SIG-M5 treated with dmso at 0.1 percent for 504 hours (cell line): ENCODE measurements around the gene HSFX3.
A peak's percentile ranks its signal among the peaks of the same experiment; 100 is the strongest.
"Not testable (repeated sequence)": the region's sequence is repeated elsewhere in the genome, so short reads cannot be mapped to it uniquely, and the experiment has no call there.

Experiments
- DNase-seq: peaks from one replicate; lab custom pipeline; 2025; ENCODE audit not compliant: unreplicated experiment; lab: John Stamatoyannopoulos, UW

Gene HSFX3

DNA sequence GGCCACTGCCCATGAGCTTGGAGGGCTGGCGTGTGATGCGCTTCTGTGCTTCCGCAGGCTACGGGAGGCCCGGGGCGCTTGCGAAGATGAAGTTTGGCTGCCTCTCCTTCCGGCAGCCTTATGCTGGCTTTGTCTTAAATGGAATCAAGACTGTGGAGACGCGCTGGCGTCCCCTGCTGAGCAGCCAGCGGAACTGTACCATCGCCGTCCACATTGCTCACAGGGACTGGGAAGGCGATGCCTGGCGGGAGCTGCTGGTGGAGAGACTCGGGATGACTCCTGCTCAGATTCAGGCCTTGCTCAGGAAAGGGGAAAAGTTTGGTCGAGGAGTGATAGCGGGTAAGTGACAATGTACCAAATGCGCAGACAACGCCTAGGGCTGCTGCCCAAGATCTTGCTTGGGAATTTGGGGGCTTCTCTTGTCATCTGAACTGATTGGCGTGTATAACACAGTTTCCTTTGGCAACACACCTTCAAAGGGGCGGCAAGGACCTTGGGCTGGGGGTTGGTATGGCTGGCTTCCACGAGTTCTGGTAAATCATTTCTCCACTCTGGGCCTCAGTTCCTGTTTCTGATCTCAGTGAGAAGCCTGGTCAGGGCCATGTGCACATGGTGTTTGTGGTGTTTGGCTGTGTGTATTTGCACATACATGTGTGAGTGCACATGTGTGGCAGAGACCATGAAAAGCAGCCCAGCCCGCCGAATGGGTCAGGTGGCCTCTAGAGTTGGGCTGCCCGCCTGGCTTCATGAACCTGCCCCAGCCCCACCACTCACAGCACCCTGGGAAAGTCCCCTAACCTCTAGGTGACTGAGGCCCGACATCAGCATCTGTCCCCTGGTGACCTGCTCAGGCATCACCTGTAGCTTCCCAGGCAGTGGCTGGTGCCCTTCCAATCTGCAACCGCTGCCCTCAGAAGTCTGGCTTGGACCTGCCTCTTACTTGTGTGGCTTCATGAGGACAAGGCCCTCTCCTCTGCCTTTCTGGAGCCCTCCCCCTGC is 3.9 kb downstream of the HSFX3 start:
- not testable (repeated sequence) for DNase-seq

DNA sequence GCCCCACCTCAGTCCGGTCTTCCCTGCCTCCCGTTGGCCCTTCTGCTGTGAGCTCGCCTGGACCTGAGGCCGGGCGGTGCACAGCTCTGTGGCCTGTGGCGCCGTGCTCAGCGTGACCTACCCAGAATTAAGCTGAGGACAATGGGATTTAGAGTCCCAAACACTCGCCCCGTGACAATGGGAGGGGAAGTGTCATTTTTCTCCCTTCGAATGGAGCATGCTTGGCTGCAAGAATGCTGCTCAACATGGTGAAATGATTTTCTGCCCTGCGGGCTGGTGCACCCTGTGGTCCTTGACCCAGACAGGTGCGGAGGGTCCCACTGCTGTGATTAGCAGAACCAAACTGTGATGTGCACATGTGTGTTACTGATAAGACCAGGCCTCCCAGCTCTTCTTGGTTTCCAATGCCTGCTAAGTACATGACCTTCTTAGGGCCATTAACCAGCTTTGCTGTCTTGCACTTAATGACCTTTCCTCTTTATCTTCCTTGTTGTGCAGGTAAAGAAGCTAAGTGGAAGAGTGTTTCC is 8.1 kb downstream of the HSFX3 start:
- DNase-seq: no peak

DNA sequence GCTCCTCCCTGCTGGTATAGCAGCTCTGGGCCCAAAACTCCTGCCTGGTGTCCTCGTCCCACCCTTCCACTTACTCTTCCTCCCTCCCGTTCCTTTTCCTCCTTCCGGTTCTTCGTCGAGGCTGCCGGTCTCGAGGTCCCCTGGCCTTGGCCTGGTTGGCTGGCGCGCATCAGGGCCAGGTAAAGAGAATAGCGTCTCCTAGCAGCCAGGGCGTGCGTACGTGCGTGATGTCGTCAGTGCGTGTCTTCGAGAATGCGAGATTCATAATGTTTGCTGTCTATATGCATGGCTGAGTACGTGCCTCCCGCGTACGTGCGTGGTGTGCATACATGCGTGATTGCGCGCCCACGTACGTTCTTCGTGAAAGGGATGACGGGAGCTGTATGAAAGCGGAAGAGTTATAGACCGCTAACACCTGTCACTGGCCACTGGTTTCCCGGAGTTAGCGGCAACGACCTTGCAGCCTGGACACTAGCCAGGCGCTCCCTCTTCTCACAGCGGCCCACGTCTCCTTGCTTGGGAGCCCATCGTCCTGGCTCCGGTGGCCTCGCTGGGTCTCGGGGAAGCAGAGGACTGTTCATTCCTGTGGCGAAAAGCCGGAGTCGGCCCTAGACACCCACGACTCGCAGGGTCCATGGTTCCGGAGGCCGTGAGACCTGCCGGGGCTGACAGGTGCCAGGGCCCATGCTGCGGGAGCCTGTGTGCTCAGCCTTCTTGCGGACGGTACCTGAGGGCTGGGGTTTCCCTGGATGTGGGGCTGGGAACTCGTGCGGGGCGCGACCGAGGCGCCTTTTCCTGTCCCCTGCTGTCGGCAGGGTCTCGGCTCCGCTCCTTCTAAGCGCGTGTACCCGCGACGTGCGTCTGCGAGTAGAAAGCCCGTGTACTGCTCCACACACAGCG is 8.9 kb downstream of the HSFX3 start, which contains the start of gene EOLA1:
TSS of gene EOLA1 (plus strand) at position 392 of the 900 bp plus-strand sequence. CDS start 4,619 bp downstream, outside the sequence.
- DNase-seq: peak; percentile 96

DNA sequence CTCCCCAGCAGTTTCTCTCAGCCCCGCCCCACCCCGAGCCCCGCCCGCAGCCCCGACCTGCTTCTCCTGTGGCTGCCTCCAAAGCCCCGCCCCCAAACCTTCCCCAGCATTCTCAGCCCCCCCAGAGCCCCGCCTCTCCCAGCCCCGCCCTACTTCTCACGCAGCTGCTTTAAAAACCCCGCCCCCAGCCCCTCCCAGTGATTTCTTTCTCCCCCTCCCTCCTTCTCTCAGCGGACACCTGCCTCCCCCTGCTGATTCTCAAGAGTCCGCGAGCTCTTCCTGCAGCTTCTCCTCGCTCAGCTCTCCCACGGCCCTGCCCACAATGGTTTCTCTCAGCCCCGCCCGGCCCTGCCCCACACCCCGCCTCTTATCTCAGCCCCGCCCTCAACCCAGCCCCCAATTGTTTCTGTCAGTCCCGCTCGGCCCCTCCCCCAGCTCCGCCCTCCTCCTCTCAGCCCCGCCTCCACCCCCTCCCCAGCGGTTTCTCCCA is 9.5 kb downstream of the HSFX3 start:
- DNase-seq: peak; percentile 90

DNA sequence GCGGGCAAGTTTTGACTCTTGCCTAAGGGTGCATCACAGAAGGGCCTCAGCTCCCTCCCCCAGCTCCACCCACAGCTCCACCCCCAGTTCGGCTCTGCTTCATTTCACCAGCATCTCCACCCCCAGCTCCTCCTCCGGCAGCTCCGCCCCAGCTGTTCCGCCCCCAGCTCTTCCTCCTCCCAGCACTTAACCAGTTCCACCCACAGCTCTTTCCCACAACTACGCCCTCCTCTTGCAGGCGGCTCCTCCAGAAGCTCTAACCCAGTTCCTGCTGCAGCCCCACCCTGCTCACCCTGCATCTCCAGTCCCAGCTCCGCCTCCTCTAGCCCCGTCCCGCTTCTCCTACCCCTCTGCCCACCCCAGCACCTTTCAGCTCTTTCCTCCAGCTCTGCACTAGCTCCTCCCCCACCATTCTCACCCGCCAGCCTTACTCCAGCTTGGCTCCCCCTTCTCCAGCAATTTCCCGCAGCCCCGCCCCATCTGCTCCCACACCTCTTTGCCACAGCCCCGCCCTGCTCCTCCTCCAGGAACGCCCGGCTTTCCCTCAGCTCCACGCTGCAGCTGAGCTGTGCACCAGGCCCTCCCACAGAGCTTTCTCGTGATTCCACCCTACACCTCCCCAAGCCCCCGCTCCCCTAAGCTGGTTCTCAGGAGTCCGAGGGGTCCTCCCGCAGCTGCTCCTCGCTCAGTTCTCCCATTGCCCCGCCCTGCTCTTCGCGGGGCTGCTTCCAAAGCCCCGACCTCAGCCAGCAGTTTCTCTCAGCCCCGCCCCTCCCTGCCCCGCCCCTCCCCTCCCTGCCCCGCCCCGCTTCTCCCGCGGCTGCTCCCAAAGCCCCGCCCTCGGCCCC is 10.2 kb downstream of the HSFX3 start:
- DNase-seq: peak; percentile 95

DNA sequence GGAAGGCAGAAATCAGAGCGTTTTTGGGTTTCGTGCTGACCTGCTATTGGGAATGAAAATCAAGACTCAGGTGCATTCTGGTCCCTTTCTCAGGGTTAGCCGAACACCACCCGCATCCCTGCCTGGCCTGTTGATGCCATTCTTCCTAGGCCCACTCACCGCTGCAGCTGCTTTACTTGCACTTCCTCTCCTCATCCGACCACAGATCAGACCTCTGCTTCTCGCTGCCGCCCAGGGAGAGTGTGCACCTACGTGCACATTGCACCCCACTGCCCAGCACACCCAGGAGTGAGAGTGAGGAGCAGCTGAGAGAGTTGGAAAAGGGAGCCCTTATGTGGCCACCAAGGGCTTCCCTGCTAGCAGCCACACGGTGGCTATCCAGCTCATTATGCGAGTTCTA is 12.2 kb downstream of the HSFX3 start:
- not testable (repeated sequence) for DNase-seq

DNA sequence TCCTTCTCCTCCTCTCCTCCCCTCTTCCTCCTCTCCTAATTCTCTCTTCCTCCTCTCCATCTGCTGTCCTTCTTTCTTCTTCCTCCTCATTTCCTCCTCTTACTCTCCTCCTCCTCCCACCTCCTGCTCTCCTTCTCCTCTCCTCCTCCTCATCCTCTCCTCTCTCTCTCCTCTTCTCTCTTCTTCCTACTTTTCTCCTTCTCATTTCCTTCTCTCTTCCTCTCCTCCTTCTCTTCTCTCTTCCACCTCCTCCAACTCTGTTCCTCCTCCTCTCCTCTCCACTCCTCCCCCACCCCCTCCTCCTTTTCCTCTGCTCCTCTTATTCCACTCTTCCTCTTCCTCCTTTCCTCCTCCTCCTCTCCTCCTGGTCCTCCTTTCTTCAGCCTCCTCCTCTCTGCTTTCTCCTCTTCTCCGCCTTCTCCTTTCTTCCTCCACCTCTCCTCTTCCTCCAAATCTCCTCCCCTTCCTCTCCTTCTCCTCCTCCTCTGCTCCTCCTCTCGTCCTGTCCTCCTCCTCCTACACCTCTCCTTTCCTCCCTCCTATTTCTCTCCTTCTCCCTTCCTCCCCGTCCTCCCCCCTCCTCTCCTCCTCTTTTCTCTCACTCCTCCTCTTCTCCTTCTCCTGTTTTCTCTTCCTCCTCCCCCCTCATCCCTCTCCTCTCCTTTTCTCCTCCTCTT is 14.7 kb downstream of the HSFX3 start:
- DNase-seq: not testable (repeated sequence)

DNA sequence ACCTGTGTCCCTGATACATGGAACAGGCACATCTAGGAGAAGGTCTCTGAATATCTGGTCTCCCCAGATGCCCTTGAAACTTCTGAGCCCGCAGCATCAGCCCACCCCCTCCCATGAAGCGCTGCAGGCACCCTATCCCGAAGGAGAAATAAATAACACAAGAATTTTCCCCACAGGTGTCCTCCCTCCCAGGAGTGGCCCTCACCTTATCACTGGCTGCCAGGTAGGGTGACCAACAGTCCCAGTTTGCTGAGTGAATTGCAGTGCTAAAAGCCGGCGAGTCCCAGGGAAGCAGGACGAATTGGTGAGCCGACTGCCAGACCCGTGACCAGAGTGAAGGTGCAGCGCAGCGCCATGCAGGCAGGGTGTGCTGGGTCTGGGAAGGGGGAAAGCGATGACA is 15.7 kb downstream of the HSFX3 start:
- DNase-seq: not testable (repeated sequence)

DNA sequence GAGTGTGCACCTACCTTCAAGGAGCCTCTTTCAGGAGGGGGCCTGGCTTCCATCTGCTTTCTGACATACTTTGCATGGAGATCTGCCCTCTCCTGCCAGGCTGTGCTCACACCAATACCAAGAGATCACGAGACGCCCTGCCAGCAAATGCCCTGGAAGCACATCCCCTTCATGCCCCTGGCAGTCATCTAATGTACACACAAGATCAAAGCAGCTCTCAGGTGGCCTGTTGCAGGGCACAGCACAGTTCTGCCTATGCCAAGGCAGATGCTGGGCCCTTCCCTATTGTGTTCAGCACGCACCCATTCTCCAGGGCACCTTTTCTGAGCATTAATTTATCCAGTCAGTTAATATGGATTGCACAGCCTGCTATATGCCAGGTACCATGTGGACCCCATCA is 16.9 kb downstream of the HSFX3 start:
- not testable (repeated sequence) for DNase-seq

DNA sequence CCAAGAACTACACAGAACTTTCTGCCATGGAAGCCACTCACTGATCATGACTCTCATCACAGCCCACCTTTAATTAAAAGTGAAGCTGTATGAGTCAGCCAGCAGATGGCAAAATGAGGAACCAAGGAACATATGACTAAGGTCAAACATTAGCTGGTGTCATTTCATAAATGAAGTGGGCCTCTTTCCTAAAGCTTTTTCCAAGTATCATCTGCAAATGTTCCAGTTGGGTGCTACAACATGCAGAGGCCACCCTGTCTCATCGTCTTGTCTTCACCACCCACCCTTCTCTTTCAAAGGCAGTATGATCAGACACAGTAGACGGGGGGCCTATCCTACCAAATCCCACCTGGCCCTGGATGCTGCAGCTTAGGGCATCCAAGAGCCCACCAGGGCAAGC is 18.1 kb downstream of the HSFX3 start:
- DNase-seq: peak; percentile 26

DNA sequence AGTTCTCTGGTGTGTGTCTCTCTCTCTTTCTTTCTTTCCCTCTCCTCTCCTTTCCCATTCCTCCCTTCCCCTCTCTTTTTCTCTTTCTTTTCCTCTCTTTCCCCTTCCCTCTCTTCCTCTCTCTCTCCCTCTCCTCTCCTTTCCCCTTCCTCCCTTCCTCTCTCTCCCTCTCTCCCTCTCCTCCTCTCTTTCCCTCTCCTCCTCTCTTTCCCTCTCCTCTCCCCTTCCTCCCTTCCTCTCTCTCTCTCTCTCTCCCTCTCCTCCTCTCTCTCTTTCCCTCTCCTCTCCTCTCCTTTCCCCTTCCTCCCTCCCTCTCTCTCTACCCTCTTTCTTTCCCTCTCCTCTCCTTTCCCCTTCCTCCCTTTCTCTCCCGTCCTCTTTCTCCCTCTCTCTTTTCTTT is 21.3 kb downstream of the HSFX3 start:
- DNase-seq: no peak

DNA sequence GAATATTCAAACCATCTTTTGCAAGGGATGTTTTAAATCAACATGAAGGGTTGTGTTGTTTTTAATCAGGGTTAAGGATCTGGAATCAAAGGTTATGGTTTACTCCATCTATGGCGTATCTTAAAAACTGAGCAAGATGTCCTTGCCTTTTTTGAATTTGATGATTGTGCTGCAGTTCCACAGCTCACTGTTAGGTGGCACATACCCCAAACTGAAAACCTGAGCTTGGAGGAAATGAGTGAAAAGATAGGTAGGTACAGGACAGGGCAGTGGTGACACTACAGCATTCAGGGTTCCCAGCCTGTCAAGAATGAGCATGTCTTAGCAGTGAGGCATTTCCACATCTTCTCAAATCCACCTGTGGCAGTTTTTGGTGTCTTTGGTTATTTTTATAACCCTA is 22.0 kb downstream of the HSFX3 start:
- peak; percentile 34 for DNase-seq

DNA sequence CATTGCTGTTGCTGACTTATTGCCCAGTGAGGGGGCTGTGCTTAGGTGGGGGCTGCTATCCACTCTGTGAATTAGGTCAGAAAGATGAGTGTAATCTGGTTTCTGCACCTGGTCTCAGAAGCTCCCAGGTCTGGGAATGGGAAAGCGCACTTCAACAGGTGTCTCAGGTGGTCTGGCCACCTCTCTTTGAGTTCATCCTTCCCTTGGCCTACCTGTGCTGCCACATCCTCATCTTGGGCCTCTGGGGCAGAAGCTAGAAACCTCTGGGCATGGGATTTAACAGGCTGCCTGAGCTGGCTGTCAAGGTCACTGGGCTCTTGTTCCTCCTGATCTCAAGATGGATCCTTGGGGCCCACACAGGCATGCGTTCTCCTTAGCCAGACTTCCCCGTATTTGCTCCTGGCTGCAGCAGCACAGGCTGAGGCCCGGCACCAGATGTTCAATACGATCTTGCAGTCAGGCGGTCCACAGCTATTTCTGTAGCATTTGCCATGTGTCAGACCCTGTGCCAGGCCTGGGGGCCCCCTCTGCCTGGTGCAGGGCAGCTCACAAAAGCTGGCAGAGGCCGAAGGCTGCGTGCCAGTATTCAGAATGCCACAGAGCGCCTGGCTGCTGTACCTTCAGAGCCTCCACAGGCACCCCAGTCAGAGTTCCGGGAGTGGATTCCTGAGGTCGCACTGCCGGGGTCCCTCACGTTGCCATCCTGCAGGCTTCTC is 23.2 kb downstream of the HSFX3 start:
- DNase-seq: not testable (repeated sequence)

DNA sequence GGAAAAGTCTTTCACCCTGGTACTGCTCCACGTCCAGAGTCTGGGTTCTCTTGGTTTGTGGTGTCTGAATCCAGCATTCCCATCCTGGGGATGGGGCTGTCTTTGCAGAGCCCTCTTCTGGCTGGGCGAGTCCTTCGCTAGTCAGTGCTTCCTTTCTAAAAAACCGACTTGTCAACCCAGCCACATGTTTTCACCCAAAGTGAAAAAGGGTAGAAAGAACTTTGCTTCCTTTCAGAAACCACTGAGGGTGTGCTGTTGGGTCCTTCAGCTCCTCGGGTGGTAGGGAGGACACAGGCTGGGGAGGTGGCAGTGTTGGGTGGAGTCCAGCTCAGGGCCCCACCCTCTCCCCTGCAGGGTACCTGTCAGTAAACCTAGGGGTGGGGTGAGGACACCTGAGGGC is 23.8 kb downstream of the HSFX3 start:
- not testable (repeated sequence) for DNase-seq

DNA sequence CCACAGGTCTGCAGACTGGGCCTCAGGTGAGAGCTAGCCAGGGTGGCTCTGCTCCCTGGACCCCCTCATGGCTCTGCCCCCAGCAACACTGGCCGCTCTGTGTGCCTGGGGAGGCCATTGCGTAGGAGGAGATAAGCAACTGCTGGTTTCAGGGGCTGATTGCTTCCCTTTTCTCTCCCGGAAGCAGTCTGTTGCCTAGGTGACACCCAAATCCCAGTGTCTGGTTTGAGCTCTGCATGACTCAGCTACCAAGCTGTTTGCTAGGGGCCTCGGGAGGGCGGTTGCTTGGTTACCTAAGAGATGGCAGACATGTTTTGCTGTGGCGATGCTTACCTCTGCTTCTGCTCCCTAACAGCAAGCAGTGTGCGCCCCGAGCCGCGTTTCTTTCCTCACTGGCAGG is 24.3 kb downstream of the HSFX3 start:
- DNase-seq: peak; percentile 64

DNA sequence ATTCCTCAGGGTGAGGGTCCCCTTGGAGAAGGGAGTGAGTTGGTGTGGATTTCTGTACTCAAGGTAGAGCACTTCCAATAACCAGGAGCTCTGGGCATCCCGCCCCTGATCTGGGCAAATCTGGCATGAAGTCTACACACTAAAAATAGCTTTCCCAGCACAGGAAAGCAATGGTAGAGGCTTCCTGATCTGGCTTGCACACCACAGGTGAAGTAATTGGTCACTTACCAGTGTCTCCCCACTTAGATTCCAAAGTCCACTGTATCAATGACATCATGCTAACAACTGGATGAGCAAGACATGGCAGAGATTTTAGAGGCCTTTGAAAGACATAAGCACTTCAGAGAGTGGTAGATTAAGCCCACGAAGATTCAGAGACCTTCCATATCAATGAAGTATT is 26.8 kb downstream of the HSFX3 start:
- no peak for DNase-seq

DNA sequence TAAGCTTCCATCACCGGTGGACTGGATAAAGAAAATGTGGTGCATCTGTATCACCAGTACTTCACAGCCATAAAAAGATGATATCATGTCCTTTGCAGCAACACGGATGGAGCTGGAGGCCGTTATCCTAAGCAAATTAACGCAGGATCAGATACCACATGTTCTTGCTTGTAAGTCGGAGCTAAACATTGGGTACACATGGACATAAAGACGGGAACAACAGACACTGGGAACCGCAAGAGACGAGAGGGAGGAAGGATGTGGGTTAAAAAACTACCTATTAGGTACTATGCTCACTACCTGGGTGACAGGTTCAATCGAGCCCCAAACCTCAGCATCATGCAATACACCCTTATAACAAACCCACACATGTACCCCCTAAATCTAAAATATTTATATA is 28.3 kb downstream of the HSFX3 start:
- no peak for DNase-seq

DNA sequence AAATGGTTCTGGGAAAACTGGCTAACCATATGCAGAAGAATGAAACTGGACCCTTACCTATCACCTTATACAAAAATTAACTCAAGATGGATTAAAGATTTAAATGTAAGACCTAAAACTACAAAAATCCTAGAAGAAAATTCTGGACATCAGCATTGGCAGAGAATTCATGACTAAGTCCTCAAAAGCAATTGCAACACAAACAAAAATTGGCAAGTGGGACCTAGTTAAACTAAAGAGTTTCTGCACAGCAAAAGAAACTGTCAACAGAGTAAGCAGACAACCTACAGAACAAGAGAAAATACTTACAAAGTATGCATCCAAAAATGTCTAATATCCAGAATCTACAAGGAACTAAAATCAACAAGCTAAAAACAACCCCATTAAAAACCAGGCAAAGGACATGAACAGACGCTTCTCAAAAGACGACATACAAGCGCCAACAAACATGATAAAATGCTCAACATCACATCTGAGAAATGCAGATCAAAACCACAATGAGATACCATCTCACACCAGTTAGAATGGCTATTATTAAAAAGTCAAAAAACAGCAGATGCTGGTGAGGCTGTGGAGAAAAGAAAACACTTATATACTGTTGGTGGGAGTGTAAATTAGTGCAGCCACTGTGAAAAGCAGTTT is 29.0 kb downstream of the HSFX3 start:
- not testable (repeated sequence) for DNase-seq
